Muscle of leg (tissue), 11 donors: ENCODE data around the gene PAQR5. TPM values are rescaled to one million over a fixed set of nuclear protein-coding genes. Genes with fewer than 3 reads are reported as not detected.

ENCODE experiments used
- DNase-seq: peaks from one replicate; pipeline ENCODE4 v3.0.0; 2013
- H3K27ac ChIP-seq: one replicate; pipeline ENCODE4 v1.5.1; 2013; ENCODE audit warnings: mild to moderate bottlenecking, low read length, control low read depth
- H3K27me3 ChIP-seq: one replicate; pipeline ENCODE4 v1.6.1; 2013; ENCODE audit warnings: low read length; ENCODE audit not compliant: control insufficient read depth, insufficient read depth
- H3K36me3 ChIP-seq: one replicate; pipeline ENCODE4 v1.6.1; 2013; ENCODE audit warnings: low read length; ENCODE audit not compliant: control insufficient read depth, insufficient read depth
- H3K4me1 ChIP-seq: one replicate; pipeline ENCODE4 v1.6.1; 2013; ENCODE audit warnings: low read length; ENCODE audit not compliant: control insufficient read depth, insufficient read depth
- H3K4me3 ChIP-seq: one replicate; pipeline ENCODE4 v1.5.1; 2013; ENCODE audit warnings: low read length, control low read depth
- H3K9me3 ChIP-seq: replicated peaks from 2 replicates; pipeline ENCODE4 v1.6.1; 2013; ENCODE audit warnings: low read depth, low read length; ENCODE audit not compliant: control insufficient read depth
- WGBS: methylation state at CpG from one replicate; pipeline ENCODE4 v1.1.5; 2013; ENCODE audit warnings: missing lambda C conversion rate; ENCODE audit not compliant: insufficient coverage; 5-methylcytosine and 5-hydroxymethylcytosine counted together
- polyA plus RNA-seq, 8 donors: library from polyadenylated mRNA; unstranded; fragments of 120-200 nt; gene quantifications; one replicate each; pipeline versions ENCODE4 v1.2.1 to v1.2.3, GENCODE V29; 2013; ENCODE audit warnings: inconsistent platforms in 1 of 8, low replicate concordance in 1 of 8; ENCODE audit not compliant: insufficient read length in 8 of 8, insufficient read depth in 1 of 8
- total RNA-seq: library from RNA; stranded (reverse); fragments of 120-200 nt; gene quantifications from one replicate; pipeline ENCODE4 v1.2.4, GENCODE V29; 2013

The PAQR5 gene
- total and polyA plus RNA-seq, 9 donors, result 0.11 to 0.83 (median 0.33) TPM

DNA sequence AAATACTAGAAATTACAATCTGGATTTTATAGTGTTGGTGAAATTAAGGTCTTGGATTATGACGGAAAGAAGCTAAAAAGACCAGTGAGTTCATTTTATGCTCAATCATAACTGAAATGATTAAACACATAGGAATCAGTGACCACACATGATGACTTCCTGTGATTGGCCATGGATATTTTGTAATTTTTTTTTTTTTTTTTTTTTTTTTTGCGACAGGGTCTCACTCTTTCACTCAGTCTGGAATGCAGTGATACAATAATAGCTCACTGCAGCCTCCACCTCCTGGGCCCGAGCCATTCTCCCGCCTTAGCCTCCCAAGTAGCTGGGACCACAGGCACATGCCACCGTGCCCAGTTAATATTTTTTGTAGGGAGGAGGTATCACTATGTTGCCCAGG is 47.4 kb downstream of the PAQR5 start:
- H3K27me3 ChIP-seq, result no peaks in the 10 kb centered on the region
- no peak for DNase-seq
- no peaks in the 10 kb centered on the region for H3K9me3 ChIP-seq
- no peaks in the 10 kb centered on the region for H3K4me1 ChIP-seq
- H3K4me3 ChIP-seq, result no peak overlapping the region
- H3K36me3 ChIP-seq, result no peaks in the 10 kb centered on the region
- H3K27ac ChIP-seq, result no peak overlapping the region
- WGBS, result no CpG with 5 or more reads among the region's 5 CpGs

DNA sequence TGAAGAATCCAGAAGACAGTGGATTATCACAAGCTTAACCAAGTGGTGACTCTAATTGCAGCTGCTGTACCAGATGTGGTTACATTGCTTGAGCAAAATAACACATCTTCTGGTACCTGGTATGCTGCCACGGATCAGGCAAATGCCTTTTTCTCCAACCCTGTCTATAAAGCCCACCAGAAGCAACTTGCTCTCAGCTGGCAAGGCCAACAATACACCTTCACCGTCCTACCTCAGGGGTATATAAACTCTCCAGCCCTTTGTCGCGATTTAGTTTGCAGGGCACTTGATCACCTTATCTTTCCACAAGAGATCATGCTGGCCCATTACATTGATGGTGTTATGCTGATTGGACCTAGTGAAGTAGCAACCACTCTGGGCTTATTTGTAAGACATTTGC is 52.6 kb downstream of the PAQR5 start:
- Histone ChIP-seq H3K36me3 (no peaks in the 10 kb centered on the region), H3K4me3 (no peak overlapping the region), H3K27me3 (no peaks in the 10 kb centered on the region), H3K4me1 (no peaks in the 10 kb centered on the region), H3K27ac (no peak overlapping the region), H3K9me3 (no peaks in the 10 kb centered on the region)
- no peak for DNase-seq
- 100% methylated on average over 1 of the region's 4 CpGs for whole genome bisulfite sequencing

DNA sequence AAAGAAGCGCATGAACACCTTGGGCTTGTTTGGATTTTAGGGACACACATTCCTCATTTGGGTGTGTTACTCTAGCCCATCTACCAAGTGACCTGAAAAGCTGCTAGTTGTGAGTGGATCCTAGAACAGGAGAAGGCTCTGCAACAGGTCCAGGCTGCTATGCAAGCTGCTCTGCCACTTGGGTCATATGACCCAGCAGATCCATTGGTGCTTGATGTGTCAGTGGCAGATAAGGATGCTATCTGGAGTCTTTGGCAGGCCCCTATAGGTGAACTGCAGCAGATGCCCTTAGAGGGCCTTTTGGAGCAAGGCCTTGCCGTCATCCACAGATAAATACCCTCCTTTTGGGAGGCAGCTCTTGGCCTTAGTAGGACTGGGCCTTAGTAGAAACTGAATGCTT is 53.2 kb downstream of the PAQR5 start:
- Histone ChIP-seq H3K36me3 (no peaks in the 10 kb centered on the region), H3K4me1 (no peaks in the 10 kb centered on the region), H3K27me3 (no peaks in the 10 kb centered on the region), H3K4me3 (no peak overlapping the region), H3K27ac (no peak overlapping the region), H3K9me3 (no peaks in the 10 kb centered on the region)
- DNase-seq, result no peak
- WGBS, result no CpG with 5 or more reads among the region's 2 CpGs

DNA sequence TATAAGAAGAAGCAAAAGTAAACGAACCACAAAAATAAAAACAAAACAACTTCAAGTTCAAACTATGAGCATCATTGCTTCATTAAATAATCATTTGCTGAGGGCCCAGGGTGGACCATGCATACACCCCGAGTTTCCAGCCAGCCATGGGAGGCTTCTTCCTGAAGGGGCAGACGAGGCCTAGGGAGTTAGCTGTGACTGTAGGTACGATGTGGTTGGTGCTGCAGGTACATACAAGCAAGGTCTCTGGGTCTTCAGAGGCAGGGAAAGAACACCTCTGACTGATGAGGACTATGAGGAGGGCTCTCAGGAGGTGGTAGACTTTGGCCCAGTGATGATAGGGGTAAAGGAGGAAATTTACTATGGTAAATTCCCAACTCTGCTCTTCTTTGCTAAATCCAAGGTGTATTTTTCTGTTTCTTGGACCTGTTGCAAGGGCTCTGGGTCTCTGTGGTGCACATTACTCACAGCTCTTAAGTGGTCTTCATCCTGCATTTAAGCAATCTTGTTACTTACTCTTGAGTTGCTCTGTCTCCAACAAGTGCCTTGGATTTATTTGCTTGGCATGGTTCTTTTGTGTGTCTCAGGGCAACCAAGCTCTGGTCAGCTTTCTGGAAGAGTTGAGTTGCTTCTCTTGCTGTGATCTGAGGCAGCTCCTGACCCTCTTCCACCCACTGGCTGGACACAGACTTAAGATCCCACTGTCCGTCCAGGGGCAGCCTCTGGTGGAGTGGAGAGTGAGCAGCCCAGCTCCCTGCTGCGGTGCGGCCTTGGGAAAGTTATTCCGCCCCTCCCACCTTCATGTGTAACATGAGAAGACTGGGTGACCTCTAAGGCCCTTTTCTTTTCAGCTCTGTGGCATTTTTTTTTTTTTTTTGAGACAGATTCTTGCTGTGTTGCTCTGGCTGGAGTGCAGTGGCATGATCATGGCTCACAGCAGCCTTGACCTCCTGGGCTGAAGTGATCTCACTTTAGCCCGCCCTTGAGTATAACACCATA is 59.4 kb downstream of the PAQR5 start:
- H3K4me1 ChIP-seq, result no peaks in the 10 kb centered on the region
- no peak for DNase-seq

DNA sequence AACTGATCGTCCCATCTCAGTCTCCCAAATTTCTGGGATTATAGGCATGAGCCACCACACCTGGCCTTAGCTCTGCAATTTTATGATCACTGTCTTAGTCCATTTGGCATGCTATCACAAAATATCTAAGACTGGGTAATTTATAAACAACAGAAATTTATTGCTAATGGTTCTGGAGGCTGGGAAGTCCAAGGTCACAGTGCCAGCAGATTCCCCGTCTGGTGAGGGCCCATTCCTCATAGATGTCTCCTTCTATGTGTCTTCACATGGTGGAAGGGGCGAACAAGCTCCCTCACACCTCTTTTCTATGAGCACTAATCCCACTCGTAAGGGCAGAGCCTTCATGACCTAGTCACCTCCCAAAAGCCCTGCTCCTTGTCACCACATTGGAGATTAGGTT is 60.1 kb downstream of the PAQR5 start:
- no peak for DNase-seq
- WGBS, result 80% methylated on average over 1 of the region's 4 CpGs
- H3K27me3 ChIP-seq, result no peaks in the 10 kb centered on the region
- H3K27ac ChIP-seq, result no peak overlapping the region
- no peaks in the 10 kb centered on the region for H3K9me3 ChIP-seq
- no peaks in the 10 kb centered on the region for H3K36me3 ChIP-seq
- H3K4me1 ChIP-seq, result no peaks in the 10 kb centered on the region
- no peak overlapping the region for H3K4me3 ChIP-seq

More for the DNA sequence above, 59.4 kb downstream of the PAQR5 start:
- no peaks in the 10 kb centered on the region for H3K9me3 ChIP-seq
- no peak overlapping the region for H3K27ac ChIP-seq
- H3K4me3 ChIP-seq, result no peak overlapping the region
- no peaks in the 10 kb centered on the region for H3K27me3 ChIP-seq
- H3K36me3 ChIP-seq, result no peaks in the 10 kb centered on the region
- WGBS, result 83% methylated on average over 3 of the region's 9 CpGs

DNA sequence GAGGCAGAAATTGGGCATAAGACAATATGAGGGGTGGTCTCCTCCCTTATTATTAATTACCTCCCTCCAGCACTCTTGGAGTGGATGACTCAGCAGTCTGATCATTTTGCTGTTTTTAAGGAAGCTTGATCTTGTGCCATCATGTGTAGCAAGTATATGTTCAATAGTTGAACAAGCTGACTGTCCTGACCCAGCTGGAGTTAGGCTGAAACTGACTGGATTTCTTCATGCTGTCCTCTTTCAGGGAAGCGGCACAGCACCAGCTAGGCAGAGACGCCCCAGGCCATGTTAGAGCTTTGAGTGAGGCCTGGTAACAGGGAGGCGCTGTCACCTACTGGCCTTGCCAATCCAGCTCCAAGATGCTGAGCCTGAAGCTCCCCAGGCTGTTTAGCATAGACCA is 61.0 kb downstream of the PAQR5 start:
- Histone ChIP-seq H3K27ac (no peak overlapping the region), H3K27me3 (no peaks in the 10 kb centered on the region), H3K36me3 (no peaks in the 10 kb centered on the region), H3K9me3 (no peaks in the 10 kb centered on the region), H3K4me1 (no peaks in the 10 kb centered on the region), H3K4me3 (no peak overlapping the region)
- 100% methylated on average over 2 of the region's 3 CpGs for WGBS
- no peak for DNase-seq

DNA sequence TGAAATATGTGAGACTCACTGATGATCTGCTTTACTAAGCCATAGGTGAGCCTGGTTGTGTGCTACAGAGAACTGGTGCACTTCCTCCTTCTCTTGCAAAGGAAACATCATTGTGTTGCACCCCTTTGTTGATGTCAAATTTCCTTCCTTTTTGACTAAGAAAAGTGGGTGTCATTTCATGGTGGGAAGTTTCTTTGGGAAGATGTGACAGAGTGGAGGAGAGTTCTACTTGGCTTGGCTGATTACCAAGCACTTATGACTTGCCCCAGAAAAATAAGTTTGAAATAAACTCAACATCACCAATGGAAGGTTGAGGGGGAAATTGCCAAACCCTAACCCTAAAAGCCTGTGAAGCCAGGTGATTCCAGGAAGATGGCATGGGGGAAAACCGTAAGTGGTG is 61.9 kb downstream of the PAQR5 start:
- Histone ChIP-seq H3K27ac (no peak overlapping the region), H3K27me3 (no peaks in the 10 kb centered on the region), H3K36me3 (no peaks in the 10 kb centered on the region), H3K9me3 (no peaks in the 10 kb centered on the region), H3K4me1 (no peaks in the 10 kb centered on the region), H3K4me3 (no peak overlapping the region)
- no CpG with 5 or more reads among the region's 1 CpG for WGBS
- DNase-seq, result no peak

DNA sequence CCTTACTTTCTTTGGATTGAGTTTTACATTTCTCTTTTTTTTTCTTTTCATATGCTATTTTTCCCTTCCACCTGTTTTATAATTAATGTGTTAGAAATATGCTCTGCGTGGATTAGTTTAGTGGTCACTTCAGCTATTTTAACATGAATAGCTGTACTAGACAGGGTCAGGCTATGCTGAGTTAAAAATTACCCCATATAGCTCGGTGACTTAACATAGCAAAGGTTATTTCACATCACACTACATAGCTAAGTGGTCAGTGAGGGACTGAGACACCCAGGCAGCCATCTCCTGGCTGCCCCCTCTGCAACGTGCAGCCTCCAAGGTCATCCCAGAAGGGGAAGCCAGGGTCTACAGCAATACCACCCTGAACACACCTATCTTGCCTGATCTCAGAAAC is 68.5 kb downstream of the PAQR5 start:
- H3K9me3 ChIP-seq, result no peaks in the 10 kb centered on the region
- no peak overlapping the region for H3K27ac ChIP-seq
- no peak for DNase-seq
- no peaks in the 10 kb centered on the region for H3K27me3 ChIP-seq
- no peak overlapping the region for H3K4me3 ChIP-seq
- WGBS, result no CpG with 5 or more reads among the region's 3 CpGs
- H3K36me3 ChIP-seq, result no peaks in the 10 kb centered on the region
- H3K4me1 ChIP-seq, result no peaks in the 10 kb centered on the region

DNA sequence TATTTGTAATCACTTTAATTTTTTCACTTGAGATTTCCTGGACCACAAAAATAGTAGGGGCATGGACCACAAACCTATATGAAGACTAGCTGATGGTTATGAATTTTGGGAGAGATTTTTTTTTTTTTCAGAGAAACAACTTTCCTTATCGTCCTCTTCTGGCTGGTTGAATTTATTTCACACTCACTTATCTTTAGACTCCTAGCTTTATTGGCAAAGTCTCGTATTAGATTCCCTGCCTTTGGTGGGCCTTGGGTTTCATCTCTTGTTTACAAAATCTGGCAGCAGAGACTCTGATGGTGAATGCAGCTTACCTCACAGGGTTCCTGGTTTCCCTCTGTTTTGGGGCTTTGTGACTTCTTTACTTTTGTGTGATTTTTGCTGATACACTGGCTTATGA is 70.9 kb downstream of the PAQR5 start:
- Histone ChIP-seq H3K4me1 (no peaks in the 10 kb centered on the region), H3K9me3 (peaks cover 2% of the 10 kb centered on the region), H3K36me3 (no peaks in the 10 kb centered on the region), H3K4me3 (no peak overlapping the region), H3K27ac (no peak overlapping the region), H3K27me3 (no peaks in the 10 kb centered on the region)
- no peak for DNase-seq
- WGBS, result no CpG with 5 or more reads among the region's 2 CpGs

DNA sequence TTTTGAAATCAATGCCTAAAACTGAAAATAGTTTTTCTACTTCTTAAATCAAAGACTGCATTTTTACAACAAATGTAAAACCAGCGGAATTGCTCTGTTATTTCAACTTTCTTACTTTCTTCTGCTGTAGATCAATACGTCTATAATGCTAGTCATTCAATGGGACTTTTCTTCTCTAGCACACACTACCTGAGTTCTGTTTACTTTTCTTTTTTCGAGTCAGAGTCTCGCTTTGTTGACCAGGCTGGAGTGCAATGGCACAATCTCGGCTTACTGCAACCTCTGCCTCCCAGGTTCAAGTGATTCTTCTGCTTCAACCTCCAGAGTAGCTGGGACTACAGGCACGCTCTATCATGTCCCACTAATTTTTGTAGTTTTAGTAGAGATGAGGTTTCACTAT is 74.7 kb downstream of the PAQR5 start:
- Histone ChIP-seq H3K27ac (no peak overlapping the region), H3K4me1 (no peaks in the 10 kb centered on the region), H3K27me3 (no peaks in the 10 kb centered on the region), H3K36me3 (no peaks in the 10 kb centered on the region), H3K9me3 (peaks cover 2% of the 10 kb centered on the region), H3K4me3 (no peak overlapping the region)
- 94% methylated on average over 2 of the region's 6 CpGs for WGBS
- no peak for DNase-seq
